Stimulated activated CD8-positive, alpha-beta memory T cell treated with anti-CD3 and anti-CD28 coated beads, Interleukin-4, amount 100 ng/mL, for 48 hours (primary cell): ENCODE data around the gene TWNK.

Experiments
- DNase-seq: peaks from one replicate; pipeline ENCODE4 v3.0.0-alpha.2; 2020

TWNK gene

GRCh38 chr10:101013365-101013825 lies 26.1 kb downstream of the TWNK start:
- DNase-seq = no peak

- DNase-seq = peak; percentile 95
Observed at GRCh38 chr10:101014230-101014884, 27.0 kb downstream of the TWNK start.

- no peak for DNase-seq
Observed at GRCh38 chr10:101014966-101015581, 27.7 kb downstream of the TWNK start.

- no peak for DNase-seq
Observed at GRCh38 chr10:101015582-101015973, 28.2 kb downstream of the TWNK start.

GRCh38 chr10:101016814-101017213 lies 29.5 kb downstream of the TWNK start:
- no peak for DNase-seq

- no peak for DNase-seq
Observed at GRCh38 chr10:101018118-101018599, 30.8 kb downstream of the TWNK start.

GRCh38 chr10:101018600-101019439 lies 31.5 kb downstream of the TWNK start:
- peak; percentile 93 for DNase-seq

- DNase-seq = no peak
Observed at GRCh38 chr10:101019440-101019703, 32.0 kb downstream of the TWNK start.

GRCh38 chr10:101020427-101021075 lies 33.2 kb downstream of the TWNK start:
- no peak for DNase-seq

- no peak for DNase-seq
Observed at GRCh38 chr10:101021239-101021638, 33.9 kb downstream of the TWNK start.

- no peak for DNase-seq
Observed at GRCh38 chr10:101021692-101022251, 34.4 kb downstream of the TWNK start.

GRCh38 chr10:101022967-101023705 lies 35.8 kb downstream of the TWNK start:
- no peak for DNase-seq

GRCh38 chr10:101027106-101027720 lies 39.9 kb downstream of the TWNK start:
- DNase-seq = no peak

- no peak for DNase-seq
Observed at GRCh38 chr10:101028446-101029337, 41.3 kb downstream of the TWNK start.

- no peak for DNase-seq
Observed at GRCh38 chr10:101029520-101030295, 42.4 kb downstream of the TWNK start.

GRCh38 chr10:101030496-101031127 lies 43.3 kb downstream of the TWNK start:
- no peak for DNase-seq

- DNase-seq = peak; percentile 99
Observed at GRCh38 chr10:101031128-101031795, 43.9 kb downstream of the TWNK start, which contains the start of the genes PDZD7 and SFXN3. Gene PDZD7 (minus strand): TSS chr10:101031129. CDS start chr10:101030219, 910 bp downstream. Gene SFXN3 (plus strand): TSS chr10:101031234. CDS start chr10:101034695, 3,461 bp downstream.
